K562 (cell line): ENCODE results near the gene RABL6. TPM values are rescaled to one million over a fixed set of nuclear protein-coding genes. Genes with fewer than 3 reads are reported as not detected.

ENCODE experiments used
- BRCA1 ChIP-seq, 2 experiments: fragments of 450-650 bp in 1 of 2; sonication (generic) in 1 of 2; formaldehyde crosslinking in 1 of 2; IDR thresholded peaks; 2 replicates each; pipeline versions ENCODE4 v1.5.0 to v1.6.1; 2017 to 2020; ENCODE audit warnings: mild to moderate bottlenecking in 1 of 2, missing genetic modification reagents in 1 of 2
- EGR1 ChIP-seq: fragments of 450-650 bp; conservative IDR thresholded peaks from 2 replicates; pipeline ENCODE4 v1.6.1; 2017; ENCODE audit warnings: mild to moderate bottlenecking
- FOXA1 ChIP-seq: fragments of 450-650 bp; IDR thresholded peaks from 2 replicates; pipeline ENCODE4 v1.6.1; 2016; ENCODE audit warnings: mild to moderate bottlenecking, borderline replicate concordance
- JUND ChIP-seq, 2 experiments: IDR thresholded peaks; 2 replicates in 1 of 2; 3 replicates in 1 of 2; pipeline ENCODE4 v1.6.1; 2011; ENCODE audit warnings: borderline replicate concordance in 2 of 2, low read depth in 2 of 2, low read length in 2 of 2, improper control_type of control experiment in 1 of 2, missing biosample characterization in 1 of 2, missing genetic modification characterization in 1 of 2, missing genetic modification reagents in 1 of 2
- POU5F1 ChIP-seq: fragments of 150-350 bp; IDR thresholded peaks from 2 replicates; pipeline ENCODE4 v1.6.1; 2014; ENCODE audit warnings: borderline replicate concordance, low read length, low read depth, mild to moderate bottlenecking; ENCODE audit not compliant: partially characterized antibody
- SIN3A ChIP-seq, 2 experiments: fragments of 150-350 bp in 1 of 2; IDR thresholded peaks; 2 replicates each; pipeline ENCODE4 v1.6.1; 2011 to 2016; ENCODE audit warnings: borderline replicate concordance in 2 of 2, low read depth in 2 of 2, low read length in 2 of 2, mild to moderate bottlenecking in 2 of 2, moderate library complexity in 2 of 2; ENCODE audit not compliant: control insufficient read depth in 1 of 2
- SMARCE1 ChIP-seq: fragments of 450-650 bp; IDR thresholded peaks from 2 replicates; pipeline ENCODE4 v1.7.1; 2016; ENCODE audit warnings: mild to moderate bottlenecking
- TGIF2 ChIP-seq: sonication (generic); formaldehyde crosslinking; IDR thresholded peaks from 2 replicates; pipeline ENCODE4 v1.8.1; 2022; ENCODE audit warnings: mild to moderate bottlenecking, missing genetic modification reagents, moderate library complexity
- ZBTB17 ChIP-seq: fragments of 450-650 bp; formaldehyde crosslinking; IDR thresholded peaks from 2 replicates; pipeline ENCODE4 v1.4.0; 2020; ENCODE audit warnings: mild to moderate bottlenecking
- ZNF143 ChIP-seq: sonication (generic); formaldehyde crosslinking; IDR thresholded peaks from 2 replicates; pipeline ENCODE4 v1.9.0; 2022; ENCODE audit warnings: mild to moderate bottlenecking, missing genetic modification reagents
- ZNF217 ChIP-seq: sonication (generic); formaldehyde crosslinking; IDR thresholded peaks from 2 replicates; pipeline ENCODE4 v1.8.0; 2022; ENCODE audit warnings: mild to moderate bottlenecking, missing genetic modification reagents
- ZNF507 ChIP-seq: conservative IDR thresholded peaks from 2 replicates; pipeline ENCODE4 v1.6.1; 2017; ENCODE audit warnings: missing genetic modification characterization, missing compliant biosample characterization
- polyA plus RNA-seq, 8 experiments: library from polyadenylated mRNA; depleted of rRNA in 4 of 8; stranded (reverse) in 5 of 8; unstranded in 3 of 8; fragments of >200 nt; fragmentation: Nextera tagmentation in 2 of 8; fragmentation: Illumina TruSeq in 1 of 8; extraction: Ambion mirVana in 2 of 8; extraction: Trizol in 1 of 8; gene quantifications; 2 replicates each; pipeline versions ENCODE4 v1.2.1 to v1.2.3, GENCODE V29; 2011 to 2014; ENCODE audit warnings: inconsistent platforms in 1 of 8, missing spikeins in 1 of 8
- total RNA-seq, 7 experiments: library from RNA; depleted of rRNA in 6 of 7; stranded (reverse); fragments of >200 nt in 6 of 7; fragmentation: Illumina TruSeq in 2 of 7; extraction: Trizol in 2 of 7; gene quantifications; 2 replicates each; pipeline versions ENCODE4 v1.2.1 to v1.2.3, GENCODE V29; 2011 to 2021; ENCODE audit warnings: low replicate concordance in 1 of 7
- TF ChIP-seq, protein P1 (sequence below), 2 experiments: fragments of 150-350 bp in 1 of 2; IDR thresholded peaks; 2 replicates each; pipeline ENCODE4 v1.6.1; 2012 to 2016; ENCODE audit warnings: low read depth in 2 of 2, low read length in 2 of 2, mild to moderate bottlenecking in 1 of 2, moderate library complexity in 1 of 2
- TF ChIP-seq, protein P2 (sequence below): fragments of 250-450 bp; sonication (Bioruptor Pico); IDR thresholded peaks from 2 replicates; pipeline ENCODE4 v1.8.0; 2021; ENCODE audit warnings: mild to moderate bottlenecking, moderate library complexity
- TF ChIP-seq, protein P3 (sequence below), 2 experiments: IDR thresholded peaks in 1 of 2; conservative IDR thresholded peaks in 1 of 2; 2 replicates each; pipeline ENCODE4 v1.6.1; 2016; ENCODE audit warnings: low read depth in 2 of 2, mild to moderate bottlenecking in 1 of 2, missing compliant biosample characterization in 1 of 2, missing genetic modification characterization in 1 of 2, moderate library complexity in 1 of 2

The RABL6 gene
- total and polyA plus RNA-seq, 9 of the 15 experiments (the other 6 are each of a cell fraction or from before 2014, with no cell fraction given): 5.6 to 181 (median 84.5) TPM

DNA sequence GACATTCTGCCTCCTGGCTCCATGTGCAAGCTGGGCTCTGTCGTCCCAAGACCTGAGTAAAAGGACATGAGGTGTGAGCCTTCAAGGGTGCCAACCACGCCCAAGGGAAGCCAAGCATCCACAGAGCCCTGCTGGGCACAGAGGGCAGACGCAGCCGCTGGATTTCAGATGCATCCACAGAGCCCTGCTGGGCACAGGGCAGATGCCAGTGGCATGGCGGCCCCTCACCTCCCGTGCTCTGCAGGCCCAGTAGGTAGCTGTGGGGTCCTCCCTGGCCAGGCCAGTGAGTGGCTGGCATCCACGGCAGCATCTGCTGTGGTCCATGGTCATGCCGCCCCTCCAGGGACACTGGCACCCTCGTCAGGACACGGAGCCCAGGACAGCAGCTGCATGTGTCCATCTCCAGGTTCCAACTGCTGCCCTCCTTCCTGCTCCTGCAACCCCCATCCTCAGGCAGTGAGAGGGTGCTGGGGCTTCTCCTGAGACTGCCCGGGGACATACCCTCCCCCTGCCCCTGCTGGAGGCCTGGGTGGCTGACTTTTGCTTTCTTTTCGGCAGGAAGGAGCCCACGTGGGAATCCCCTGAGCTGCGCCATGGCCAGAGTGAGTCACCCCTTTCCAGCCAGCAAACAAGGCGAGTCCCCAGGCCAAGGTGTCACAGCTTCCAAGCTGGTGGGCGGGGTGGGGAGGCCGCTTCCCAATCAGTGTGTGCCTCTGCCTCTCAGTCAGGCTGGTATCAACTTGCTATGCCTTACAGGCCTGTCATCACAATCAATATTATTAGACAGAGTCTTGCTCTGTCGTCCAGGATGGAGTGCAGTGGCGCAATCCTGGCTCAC lies 74.6 kb downstream of the RABL6 start (continued):
- TF ChIP-seq, protein P1, sequence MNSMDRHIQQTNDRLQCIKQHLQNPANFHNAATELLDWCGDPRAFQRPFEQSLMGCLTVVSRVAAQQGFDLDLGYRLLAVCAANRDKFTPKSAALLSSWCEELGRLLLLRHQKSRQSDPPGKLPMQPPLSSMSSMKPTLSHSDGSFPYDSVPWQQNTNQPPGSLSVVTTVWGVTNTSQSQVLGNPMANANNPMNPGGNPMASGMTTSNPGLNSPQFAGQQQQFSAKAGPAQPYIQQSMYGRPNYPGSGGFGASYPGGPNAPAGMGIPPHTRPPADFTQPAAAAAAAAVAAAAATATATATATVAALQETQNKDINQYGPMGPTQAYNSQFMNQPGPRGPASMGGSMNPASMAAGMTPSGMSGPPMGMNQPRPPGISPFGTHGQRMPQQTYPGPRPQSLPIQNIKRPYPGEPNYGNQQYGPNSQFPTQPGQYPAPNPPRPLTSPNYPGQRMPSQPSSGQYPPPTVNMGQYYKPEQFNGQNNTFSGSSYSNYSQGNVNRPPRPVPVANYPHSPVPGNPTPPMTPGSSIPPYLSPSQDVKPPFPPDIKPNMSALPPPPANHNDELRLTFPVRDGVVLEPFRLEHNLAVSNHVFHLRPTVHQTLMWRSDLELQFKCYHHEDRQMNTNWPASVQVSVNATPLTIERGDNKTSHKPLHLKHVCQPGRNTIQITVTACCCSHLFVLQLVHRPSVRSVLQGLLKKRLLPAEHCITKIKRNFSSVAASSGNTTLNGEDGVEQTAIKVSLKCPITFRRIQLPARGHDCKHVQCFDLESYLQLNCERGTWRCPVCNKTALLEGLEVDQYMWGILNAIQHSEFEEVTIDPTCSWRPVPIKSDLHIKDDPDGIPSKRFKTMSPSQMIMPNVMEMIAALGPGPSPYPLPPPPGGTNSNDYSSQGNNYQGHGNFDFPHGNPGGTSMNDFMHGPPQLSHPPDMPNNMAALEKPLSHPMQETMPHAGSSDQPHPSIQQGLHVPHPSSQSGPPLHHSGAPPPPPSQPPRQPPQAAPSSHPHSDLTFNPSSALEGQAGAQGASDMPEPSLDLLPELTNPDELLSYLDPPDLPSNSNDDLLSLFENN (IDR thresholded peaks at IDR 0.05; ENCODE audit: low read depth in 2 of 2, low read length in 2 of 2): peak in 1 of 2 experiments; percentile 62; a peak in 2 of 4 replicates
- TF ChIP-seq ZNF507 (no peak), BRCA1 (IDR thresholded peaks at IDR 0.05) (no peak), BRCA1 (CRISPR knock-in tag; IDR thresholded peaks at IDR 0.05) (no peak), ZNF143 (no peak), TGIF2 (no peak), JUND (IDR thresholded peaks at IDR 0.05; ENCODE audit: borderline replicate concordance, low read depth, low read length) (peak; percentile 94), JUND (tag; IDR thresholded peaks at IDR 0.05; ENCODE audit: borderline replicate concordance, low read depth, low read length) (peak; percentile 86; the same call in 2 of the 3 replicates), POU5F1 (no peak), FOXA1 (no peak), SIN3A (IDR thresholded peaks at IDR 0.05; ENCODE audit: borderline replicate concordance in 2 of 2, control insufficient read depth in 1 of 2, low read depth in 2 of 2, low read length in 2 of 2) (peak in 1 of 2 experiments; percentile 75; a peak in 2 of 4 replicates), EGR1 (peak; percentile 79), SMARCE1 (0 out of 2 replicates have a peak, but pooled peaks have one; percentile 59), ZBTB17 (CRISPR knock-in tag) (peak; percentile 96), ZNF217 (CRISPR knock-in tag) (no peak)
- TF ChIP-seq, protein P2, sequence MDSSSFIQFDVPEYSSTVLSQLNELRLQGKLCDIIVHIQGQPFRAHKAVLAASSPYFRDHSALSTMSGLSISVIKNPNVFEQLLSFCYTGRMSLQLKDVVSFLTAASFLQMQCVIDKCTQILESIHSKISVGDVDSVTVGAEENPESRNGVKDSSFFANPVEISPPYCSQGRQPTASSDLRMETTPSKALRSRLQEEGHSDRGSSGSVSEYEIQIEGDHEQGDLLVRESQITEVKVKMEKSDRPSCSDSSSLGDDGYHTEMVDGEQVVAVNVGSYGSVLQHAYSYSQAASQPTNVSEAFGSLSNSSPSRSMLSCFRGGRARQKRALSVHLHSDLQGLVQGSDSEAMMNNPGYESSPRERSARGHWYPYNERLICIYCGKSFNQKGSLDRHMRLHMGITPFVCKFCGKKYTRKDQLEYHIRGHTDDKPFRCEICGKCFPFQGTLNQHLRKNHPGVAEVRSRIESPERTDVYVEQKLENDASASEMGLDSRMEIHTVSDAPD (CRISPR knock-in tag): no peak
- TF ChIP-seq, protein P3, sequence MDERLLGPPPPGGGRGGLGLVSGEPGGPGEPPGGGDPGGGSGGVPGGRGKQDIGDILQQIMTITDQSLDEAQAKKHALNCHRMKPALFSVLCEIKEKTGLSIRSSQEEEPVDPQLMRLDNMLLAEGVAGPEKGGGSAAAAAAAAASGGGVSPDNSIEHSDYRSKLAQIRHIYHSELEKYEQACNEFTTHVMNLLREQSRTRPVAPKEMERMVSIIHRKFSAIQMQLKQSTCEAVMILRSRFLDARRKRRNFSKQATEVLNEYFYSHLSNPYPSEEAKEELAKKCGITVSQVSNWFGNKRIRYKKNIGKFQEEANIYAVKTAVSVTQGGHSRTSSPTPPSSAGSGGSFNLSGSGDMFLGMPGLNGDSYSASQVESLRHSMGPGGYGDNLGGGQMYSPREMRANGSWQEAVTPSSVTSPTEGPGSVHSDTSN (CRISPR knock-in tag; IDR thresholded peaks at IDR 0.05; ENCODE audit: low read depth): no peak
- TF ChIP-seq, protein P3 (tag; conservative IDR thresholded peaks at IDR 0.05; ENCODE audit: low read depth): 0 out of 2 replicates have a peak, but pooled peaks have one; percentile 47
